ENCODE measurements around the gene C1orf232. TPM values are rescaled to one million over a fixed set of nuclear protein-coding genes. Genes with fewer than 3 reads are reported as not detected.

Gene C1orf232
- total and polyA plus RNA-seq, 9 of the 15 experiments (the other 6 are each of a cell fraction or from before 2014, with no cell fraction given) = not detected

DNA sequence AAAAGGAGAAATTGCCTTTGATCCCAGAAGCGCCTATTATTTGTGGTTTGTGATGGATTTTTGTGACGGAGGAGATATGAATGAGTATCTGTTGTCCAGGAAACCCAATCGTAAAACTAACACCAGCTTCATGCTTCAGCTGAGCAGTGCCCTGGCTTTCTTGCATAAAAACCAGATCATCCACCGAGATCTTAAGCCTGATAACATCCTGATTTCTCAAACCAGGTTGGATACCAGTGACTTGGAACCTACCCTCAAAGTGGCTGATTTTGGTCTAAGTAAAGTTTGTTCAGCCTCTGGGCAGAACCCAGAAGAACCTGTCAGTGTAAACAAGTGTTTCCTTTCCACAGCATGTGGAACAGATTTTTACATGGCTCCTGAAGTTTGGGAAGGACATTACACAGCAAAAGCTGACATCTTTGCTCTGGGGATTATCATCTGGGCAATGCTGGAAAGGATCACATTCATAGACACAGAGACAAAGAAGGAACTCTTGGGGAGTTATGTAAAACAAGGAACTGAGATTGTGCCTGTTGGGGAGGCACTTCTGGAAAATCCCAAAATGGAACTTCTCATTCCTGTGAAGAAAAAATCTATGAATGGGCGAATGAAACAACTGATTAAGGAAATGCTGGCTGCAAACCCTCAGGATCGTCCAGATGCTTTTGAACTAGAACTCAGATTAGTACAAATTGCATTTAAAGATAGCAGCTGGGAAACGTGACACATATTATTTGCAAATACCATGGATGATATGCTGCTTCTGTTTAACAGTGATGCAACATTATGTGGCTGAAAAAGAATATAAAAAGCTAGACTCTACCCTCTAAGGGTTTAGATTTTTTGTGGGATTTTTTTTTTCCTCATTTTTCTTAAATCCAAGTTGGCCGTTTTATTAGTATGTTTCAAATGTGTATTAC, 46.6 kb downstream of the C1orf232 start (continued):
- TF ChIP-seq, protein P1, sequence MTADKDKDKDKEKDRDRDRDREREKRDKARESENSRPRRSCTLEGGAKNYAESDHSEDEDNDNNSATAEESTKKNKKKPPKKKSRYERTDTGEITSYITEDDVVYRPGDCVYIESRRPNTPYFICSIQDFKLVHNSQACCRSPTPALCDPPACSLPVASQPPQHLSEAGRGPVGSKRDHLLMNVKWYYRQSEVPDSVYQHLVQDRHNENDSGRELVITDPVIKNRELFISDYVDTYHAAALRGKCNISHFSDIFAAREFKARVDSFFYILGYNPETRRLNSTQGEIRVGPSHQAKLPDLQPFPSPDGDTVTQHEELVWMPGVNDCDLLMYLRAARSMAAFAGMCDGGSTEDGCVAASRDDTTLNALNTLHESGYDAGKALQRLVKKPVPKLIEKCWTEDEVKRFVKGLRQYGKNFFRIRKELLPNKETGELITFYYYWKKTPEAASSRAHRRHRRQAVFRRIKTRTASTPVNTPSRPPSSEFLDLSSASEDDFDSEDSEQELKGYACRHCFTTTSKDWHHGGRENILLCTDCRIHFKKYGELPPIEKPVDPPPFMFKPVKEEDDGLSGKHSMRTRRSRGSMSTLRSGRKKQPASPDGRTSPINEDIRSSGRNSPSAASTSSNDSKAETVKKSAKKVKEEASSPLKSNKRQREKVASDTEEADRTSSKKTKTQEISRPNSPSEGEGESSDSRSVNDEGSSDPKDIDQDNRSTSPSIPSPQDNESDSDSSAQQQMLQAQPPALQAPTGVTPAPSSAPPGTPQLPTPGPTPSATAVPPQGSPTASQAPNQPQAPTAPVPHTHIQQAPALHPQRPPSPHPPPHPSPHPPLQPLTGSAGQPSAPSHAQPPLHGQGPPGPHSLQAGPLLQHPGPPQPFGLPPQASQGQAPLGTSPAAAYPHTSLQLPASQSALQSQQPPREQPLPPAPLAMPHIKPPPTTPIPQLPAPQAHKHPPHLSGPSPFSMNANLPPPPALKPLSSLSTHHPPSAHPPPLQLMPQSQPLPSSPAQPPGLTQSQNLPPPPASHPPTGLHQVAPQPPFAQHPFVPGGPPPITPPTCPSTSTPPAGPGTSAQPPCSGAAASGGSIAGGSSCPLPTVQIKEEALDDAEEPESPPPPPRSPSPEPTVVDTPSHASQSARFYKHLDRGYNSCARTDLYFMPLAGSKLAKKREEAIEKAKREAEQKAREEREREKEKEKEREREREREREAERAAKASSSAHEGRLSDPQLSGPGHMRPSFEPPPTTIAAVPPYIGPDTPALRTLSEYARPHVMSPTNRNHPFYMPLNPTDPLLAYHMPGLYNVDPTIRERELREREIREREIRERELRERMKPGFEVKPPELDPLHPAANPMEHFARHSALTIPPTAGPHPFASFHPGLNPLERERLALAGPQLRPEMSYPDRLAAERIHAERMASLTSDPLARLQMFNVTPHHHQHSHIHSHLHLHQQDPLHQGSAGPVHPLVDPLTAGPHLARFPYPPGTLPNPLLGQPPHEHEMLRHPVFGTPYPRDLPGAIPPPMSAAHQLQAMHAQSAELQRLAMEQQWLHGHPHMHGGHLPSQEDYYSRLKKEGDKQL (CRISPR knock-in tag; IDR thresholded peaks at IDR 0.05; ENCODE audit: borderline replicate concordance) = peak; percentile 83; the same call in 1 of the 2 replicates
- 0 out of 2 replicates have a peak, but pooled peaks have one; percentile 20 for TF ChIP-seq STAT5A (IDR thresholded peaks at IDR 0.05; ENCODE audit: borderline replicate concordance, low read length)
- no peak for TF ChIP-seq JUND (IDR thresholded peaks at IDR 0.05; ENCODE audit: borderline replicate concordance, low read depth, low read length)
- TF ChIP-seq JUND (tag; IDR thresholded peaks at IDR 0.05; ENCODE audit: borderline replicate concordance, low read depth, low read length) = 0 out of 3 replicates have a peak, but pooled peaks have one; percentile 29
- TF ChIP-seq TAL1 (IDR thresholded peaks at IDR 0.05) = peak; percentile 74
- TF ChIP-seq, protein P2, sequence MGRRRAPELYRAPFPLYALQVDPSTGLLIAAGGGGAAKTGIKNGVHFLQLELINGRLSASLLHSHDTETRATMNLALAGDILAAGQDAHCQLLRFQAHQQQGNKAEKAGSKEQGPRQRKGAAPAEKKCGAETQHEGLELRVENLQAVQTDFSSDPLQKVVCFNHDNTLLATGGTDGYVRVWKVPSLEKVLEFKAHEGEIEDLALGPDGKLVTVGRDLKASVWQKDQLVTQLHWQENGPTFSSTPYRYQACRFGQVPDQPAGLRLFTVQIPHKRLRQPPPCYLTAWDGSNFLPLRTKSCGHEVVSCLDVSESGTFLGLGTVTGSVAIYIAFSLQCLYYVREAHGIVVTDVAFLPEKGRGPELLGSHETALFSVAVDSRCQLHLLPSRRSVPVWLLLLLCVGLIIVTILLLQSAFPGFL (CRISPR knock-in tag; IDR thresholded peaks at IDR 0.05) = 0 out of 2 replicates have a peak, but pooled peaks have one; percentile 74
- TF ChIP-seq ATF2 (CRISPR knock-in tag; IDR thresholded peaks at IDR 0.05) = no peak
- TF ChIP-seq MTF1 (CRISPR knock-in tag; IDR thresholded peaks at IDR 0.05; ENCODE audit: borderline replicate concordance) = no peak
- peak; percentile 88 for TF ChIP-seq CEBPB (tag; IDR thresholded peaks at IDR 0.05)
- no peak for TF ChIP-seq MCM5 (IDR thresholded peaks at IDR 0.05; ENCODE audit: low read depth)
- TF ChIP-seq SMARCE1 (IDR thresholded peaks at IDR 0.05) = no peak
- TF ChIP-seq SP1 (CRISPR knock-in tag; IDR thresholded peaks at IDR 0.05) = peak; percentile 40; the same call in 1 of the 2 replicates
- TF ChIP-seq NR2C1 (IDR thresholded peaks at IDR 0.05) = no peak
- TF ChIP-seq NR2C1 (tag; IDR thresholded peaks at IDR 0.05) = 0 out of 2 replicates have a peak, but pooled peaks have one; percentile 18
- TF ChIP-seq HOXB6 (CRISPR knock-in tag; IDR thresholded peaks at IDR 0.05; ENCODE audit: borderline replicate concordance) = no peak
- peak; percentile 49; the same call in 1 of the 2 replicates for TF ChIP-seq DPF2 (IDR thresholded peaks at IDR 0.05)
- peak; percentile 7; the same call in 1 of the 2 replicates for TF ChIP-seq ZNF134 (CRISPR knock-in tag; conservative IDR thresholded peaks at IDR 0.05)
- TF ChIP-seq ZKSCAN8 (CRISPR knock-in tag; IDR thresholded peaks at IDR 0.05) = peak; percentile 69; the same call in 1 of the 2 replicates
- TF ChIP-seq SAP30 (IDR thresholded peaks at IDR 0.05; ENCODE audit: borderline replicate concordance, insufficient read depth, low read depth, low read length, poor library complexity, severe bottlenecking) = no peak
- TF ChIP-seq TCF3 (CRISPR knock-in tag; IDR thresholded peaks at IDR 0.05) = peak; percentile 64
